ENCODE results near the gene SCYGR5.
"Not testable (repeated sequence)": the region's sequence is repeated elsewhere in the genome, so short reads cannot be mapped to it uniquely, and the experiment has no call there.

The SCYGR5 gene

DNA sequence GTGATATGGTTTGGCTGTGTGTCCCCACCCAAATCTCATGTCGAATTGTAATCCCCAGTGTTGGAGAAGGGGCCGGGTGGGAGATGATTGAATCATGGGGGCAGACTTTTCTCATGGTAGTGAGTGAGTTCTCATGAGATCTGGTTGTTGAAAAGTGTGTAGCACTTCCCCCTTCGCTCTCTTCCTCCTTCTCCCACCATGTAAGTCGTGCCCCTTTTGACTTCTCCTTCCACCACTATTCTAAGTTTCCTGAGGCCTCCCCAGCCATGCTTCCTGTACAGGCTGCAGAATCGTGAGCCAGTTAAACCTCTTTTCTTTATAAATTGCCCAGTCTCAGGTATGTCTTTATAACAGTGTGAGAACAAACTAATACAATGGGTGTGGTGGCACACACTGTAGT lies 7.0 kb downstream of the SCYGR5 start:
- not testable (repeated sequence) for H3K4ac ChIP-seq (ENCODE audit: low read length); H2BK120ac ChIP-seq (ENCODE audit: low read depth, low read length); H3K27ac ChIP-seq (replicated peaks; ENCODE audit: low read length); H3K79me1 ChIP-seq (ENCODE audit: low read depth, low read length); H2BK15ac ChIP-seq (ENCODE audit: low read length); H2BK5ac ChIP-seq (ENCODE audit: low read length); H3K9me3 ChIP-seq (replicated peaks in 1 of 2; ENCODE audit: control insufficient read depth in 2 of 2, insufficient read depth in 1 of 2, low read depth in 1 of 2, low read length in 2 of 2); H3K9ac ChIP-seq (ENCODE audit: low read depth, low read length, poor library complexity); H3K4me2 ChIP-seq (ENCODE audit: insufficient read depth, low read length, poor library complexity, severe bottlenecking); H3K4me1 ChIP-seq (ENCODE audit: control insufficient read depth in 2 of 2, insufficient read depth in 1 of 2, low read depth in 1 of 2, low read length in 2 of 2); H3K4me3 ChIP-seq (ENCODE audit: low read length in 2 of 2); H2AK5ac ChIP-seq (ENCODE audit: low read depth, low read length); H3K27me3 ChIP-seq (ENCODE audit: control insufficient read depth in 3 of 3, insufficient read depth in 3 of 3, low read depth in 1 of 3, low read length in 3 of 3); H2AFZ ChIP-seq (ENCODE audit: low read length); DNase-seq (ENCODE audit: low spot score); H4K91ac ChIP-seq (ENCODE audit: low read depth, low read length, poor library complexity); H3K18ac ChIP-seq (ENCODE audit: low read length); H3K23ac ChIP-seq (ENCODE audit: low read depth, low read length, poor library complexity); H3K14ac ChIP-seq (ENCODE audit: low read length); H2BK12ac ChIP-seq (ENCODE audit: low read length); H3K36me3 ChIP-seq (replicated peaks in 1 of 2; ENCODE audit: control insufficient read depth in 2 of 2, insufficient read depth in 2 of 2, low read length in 2 of 2); H4K8ac ChIP-seq (ENCODE audit: low read depth, low read length)
- no CpG with 5 or more reads among the region's 5 CpGs for WGBS, 2 donors (ENCODE audit: extremely low coverage in 2 of 2, insufficient read length in 2 of 2, insufficient replicate concordance in 1 of 2)

DNA sequence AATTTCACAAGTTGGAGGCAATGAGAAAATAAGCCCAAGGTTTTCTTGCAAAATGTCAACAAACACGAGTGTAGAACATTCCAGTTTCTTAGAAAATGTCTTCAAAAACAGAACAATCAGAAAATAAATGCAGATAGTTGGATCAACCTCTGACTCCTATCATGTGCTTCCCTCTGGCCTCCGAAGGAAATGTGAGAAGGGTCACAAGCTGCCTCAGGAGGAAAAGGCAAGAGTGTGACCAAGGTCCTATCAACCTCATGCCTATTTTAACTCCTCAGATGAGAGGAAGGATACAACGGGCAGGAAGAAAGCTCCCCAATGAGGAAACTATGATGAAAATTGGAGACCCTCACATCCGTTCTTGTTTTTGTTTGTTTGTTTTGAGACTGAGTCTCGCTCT lies 7.9 kb downstream of the SCYGR5 start:
- H3K4me1 ChIP-seq (ENCODE audit: control insufficient read depth in 2 of 2, insufficient read depth in 1 of 2, low read depth in 1 of 2, low read length in 2 of 2) = no peaks in the 10 kb centered on the region
- H3K9ac ChIP-seq (ENCODE audit: low read depth, low read length, poor library complexity) = no peak overlapping the region
- no peak overlapping the region for H4K91ac ChIP-seq (ENCODE audit: low read depth, low read length, poor library complexity)
- no peak overlapping the region for H2AK5ac ChIP-seq (ENCODE audit: low read depth, low read length)
- H3K79me1 ChIP-seq (ENCODE audit: low read depth, low read length) = no peaks in the 10 kb centered on the region
- H3K36me3 ChIP-seq (replicated peaks in 1 of 2; ENCODE audit: control insufficient read depth in 2 of 2, insufficient read depth in 2 of 2, low read length in 2 of 2) = no peaks in the 10 kb centered on the region
- no peaks in the 10 kb centered on the region for H3K9me3 ChIP-seq (replicated peaks in 1 of 2; ENCODE audit: control insufficient read depth in 2 of 2, insufficient read depth in 1 of 2, low read depth in 1 of 2, low read length in 2 of 2)
- H3K27me3 ChIP-seq (ENCODE audit: control insufficient read depth in 3 of 3, insufficient read depth in 3 of 3, low read depth in 1 of 3, low read length in 3 of 3) = no peaks in the 10 kb centered on the region
- H4K8ac ChIP-seq (ENCODE audit: low read depth, low read length) = no peak overlapping the region
- H2BK15ac ChIP-seq (ENCODE audit: low read length) = no peak overlapping the region
- no peak overlapping the region for H2BK12ac ChIP-seq (ENCODE audit: low read length)
- H2AFZ ChIP-seq (ENCODE audit: low read length) = no peak overlapping the region
- no peak overlapping the region for H3K14ac ChIP-seq (ENCODE audit: low read length)
- no peak overlapping the region for H3K4ac ChIP-seq (ENCODE audit: low read length)
- no peak overlapping the region for H3K27ac ChIP-seq (replicated peaks; ENCODE audit: low read length)
- no peak for DNase-seq (ENCODE audit: low spot score)
- no peak overlapping the region for H3K4me3 ChIP-seq (ENCODE audit: low read length in 2 of 2)
- H3K18ac ChIP-seq (ENCODE audit: low read length) = no peak overlapping the region
- H2BK5ac ChIP-seq (ENCODE audit: low read length) = no peak overlapping the region
- WGBS, 2 donors (ENCODE audit: extremely low coverage in 2 of 2, insufficient read length in 2 of 2, insufficient replicate concordance in 1 of 2) = no CpG with 5 or more reads among the region's 5 CpGs
- H3K4me2 ChIP-seq (ENCODE audit: insufficient read depth, low read length, poor library complexity, severe bottlenecking) = no peak overlapping the region
- H2BK120ac ChIP-seq (ENCODE audit: low read depth, low read length) = no peak overlapping the region
- H3K23ac ChIP-seq (ENCODE audit: low read depth, low read length, poor library complexity) = no peak overlapping the region

DNA sequence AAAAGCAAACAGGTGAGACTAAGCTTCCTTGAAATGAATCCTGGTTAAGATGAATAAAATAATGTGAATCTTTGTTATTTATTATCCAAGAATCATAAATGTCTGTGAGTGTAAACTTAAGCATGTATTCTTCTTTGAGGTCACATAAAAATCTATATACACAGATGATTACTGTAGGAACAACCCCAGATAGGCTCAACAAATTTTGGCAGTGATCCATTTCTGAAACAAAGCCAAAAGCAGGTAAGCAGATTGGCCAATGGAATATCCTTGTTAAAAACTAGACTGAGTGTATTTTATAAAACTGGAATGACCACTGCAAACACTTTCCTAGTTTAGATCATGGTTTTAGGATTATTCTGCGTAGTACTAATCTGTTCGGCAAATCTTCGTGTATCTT lies 11.3 kb downstream of the SCYGR5 start:
- H2BK12ac ChIP-seq (ENCODE audit: low read length) = no peak overlapping the region
- no peak overlapping the region for H2BK15ac ChIP-seq (ENCODE audit: low read length)
- H3K27me3 ChIP-seq (ENCODE audit: control insufficient read depth in 3 of 3, insufficient read depth in 3 of 3, low read depth in 1 of 3, low read length in 3 of 3) = no peaks in the 10 kb centered on the region
- no peak overlapping the region for H2BK120ac ChIP-seq (ENCODE audit: low read depth, low read length)
- no peak overlapping the region for H3K14ac ChIP-seq (ENCODE audit: low read length)
- H3K4ac ChIP-seq (ENCODE audit: low read length) = no peak overlapping the region
- H3K9ac ChIP-seq (ENCODE audit: low read depth, low read length, poor library complexity) = no peak overlapping the region
- no peak overlapping the region for H3K4me2 ChIP-seq (ENCODE audit: insufficient read depth, low read length, poor library complexity, severe bottlenecking)
- no peak for DNase-seq (ENCODE audit: low spot score)
- no peak overlapping the region for H3K18ac ChIP-seq (ENCODE audit: low read length)
- no peak overlapping the region for H3K23ac ChIP-seq (ENCODE audit: low read depth, low read length, poor library complexity)
- no peak overlapping the region for H4K8ac ChIP-seq (ENCODE audit: low read depth, low read length)
- no peak overlapping the region for H2BK5ac ChIP-seq (ENCODE audit: low read length)
- no CpG with 5 or more reads among the region's 3 CpGs for WGBS, 2 donors (ENCODE audit: extremely low coverage in 2 of 2, insufficient read length in 2 of 2, insufficient replicate concordance in 1 of 2)
- no peak overlapping the region for H2AFZ ChIP-seq (ENCODE audit: low read length)
- H2AK5ac ChIP-seq (ENCODE audit: low read depth, low read length) = no peak overlapping the region
- H4K91ac ChIP-seq (ENCODE audit: low read depth, low read length, poor library complexity) = no peak overlapping the region
- H3K79me1 ChIP-seq (ENCODE audit: low read depth, low read length) = no peaks in the 10 kb centered on the region
- no peak overlapping the region for H3K27ac ChIP-seq (replicated peaks; ENCODE audit: low read length)
- H3K4me1 ChIP-seq (ENCODE audit: control insufficient read depth in 2 of 2, insufficient read depth in 1 of 2, low read depth in 1 of 2, low read length in 2 of 2) = no peaks in the 10 kb centered on the region
- no peak overlapping the region for H3K4me3 ChIP-seq (ENCODE audit: low read length in 2 of 2)
- H3K36me3 ChIP-seq (replicated peaks in 1 of 2; ENCODE audit: control insufficient read depth in 2 of 2, insufficient read depth in 2 of 2, low read length in 2 of 2) = no peaks in the 10 kb centered on the region
- no peaks in the 10 kb centered on the region for H3K9me3 ChIP-seq (replicated peaks in 1 of 2; ENCODE audit: control insufficient read depth in 2 of 2, insufficient read depth in 1 of 2, low read depth in 1 of 2, low read length in 2 of 2)

DNA sequence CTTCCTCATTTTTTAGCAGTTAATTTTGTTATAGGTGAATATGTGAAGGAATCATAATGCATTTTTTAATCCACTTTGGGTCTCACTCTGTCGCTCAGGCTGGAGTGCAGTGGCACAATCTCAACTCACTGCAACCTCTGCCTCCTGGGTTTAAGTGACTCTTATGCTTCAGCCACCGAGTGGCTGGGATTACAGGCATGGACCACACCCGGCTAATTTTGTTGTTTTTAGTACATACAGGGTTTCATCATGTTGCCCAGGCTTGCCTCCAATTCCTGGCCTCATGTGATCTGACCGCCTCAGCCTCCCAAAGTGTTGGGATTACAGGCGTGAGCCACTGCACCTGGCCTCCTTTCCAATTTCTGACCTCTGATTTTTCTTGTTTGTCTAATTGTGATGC lies 17.7 kb downstream of the SCYGR5 start:
- H2AFZ ChIP-seq (ENCODE audit: low read length) = no peak overlapping the region
- no peaks in the 10 kb centered on the region for H3K4me1 ChIP-seq (ENCODE audit: control insufficient read depth in 2 of 2, insufficient read depth in 1 of 2, low read depth in 1 of 2, low read length in 2 of 2)
- H3K9me3 ChIP-seq (replicated peaks in 1 of 2; ENCODE audit: control insufficient read depth in 2 of 2, insufficient read depth in 1 of 2, low read depth in 1 of 2, low read length in 2 of 2) = no peaks in the 10 kb centered on the region
- H2BK15ac ChIP-seq (ENCODE audit: low read length) = no peak overlapping the region
- no peak overlapping the region for H2BK120ac ChIP-seq (ENCODE audit: low read depth, low read length)
- no peak overlapping the region for H3K4me2 ChIP-seq (ENCODE audit: insufficient read depth, low read length, poor library complexity, severe bottlenecking)
- no peak overlapping the region for H3K18ac ChIP-seq (ENCODE audit: low read length)
- H2BK5ac ChIP-seq (ENCODE audit: low read length) = no peak overlapping the region
- no peak overlapping the region for H4K8ac ChIP-seq (ENCODE audit: low read depth, low read length)
- no peaks in the 10 kb centered on the region for H3K27me3 ChIP-seq (ENCODE audit: control insufficient read depth in 3 of 3, insufficient read depth in 3 of 3, low read depth in 1 of 3, low read length in 3 of 3)
- no peak overlapping the region for H3K27ac ChIP-seq (replicated peaks; ENCODE audit: low read length)
- H2AK5ac ChIP-seq (ENCODE audit: low read depth, low read length) = no peak overlapping the region
- no peak overlapping the region for H2BK12ac ChIP-seq (ENCODE audit: low read length)
- H3K9ac ChIP-seq (ENCODE audit: low read depth, low read length, poor library complexity) = no peak overlapping the region
- H4K91ac ChIP-seq (ENCODE audit: low read depth, low read length, poor library complexity) = no peak overlapping the region
- H3K79me1 ChIP-seq (ENCODE audit: low read depth, low read length) = no peaks in the 10 kb centered on the region
- no peak overlapping the region for H3K4ac ChIP-seq (ENCODE audit: low read length)
- WGBS, 2 donors (ENCODE audit: extremely low coverage in 2 of 2, insufficient read length in 2 of 2, insufficient replicate concordance in 1 of 2) = no CpG with 5 or more reads among the region's 5 CpGs
- no peak overlapping the region for H3K4me3 ChIP-seq (ENCODE audit: low read length in 2 of 2)
- H3K36me3 ChIP-seq (replicated peaks in 1 of 2; ENCODE audit: control insufficient read depth in 2 of 2, insufficient read depth in 2 of 2, low read length in 2 of 2) = no peaks in the 10 kb centered on the region
- no peak overlapping the region for H3K23ac ChIP-seq (ENCODE audit: low read depth, low read length, poor library complexity)
- no peak overlapping the region for H3K14ac ChIP-seq (ENCODE audit: low read length)
- no peak for DNase-seq (ENCODE audit: low spot score)
